Caco-2 (cell line): ENCODE data around the gene LKAAEAR1. TPM values are rescaled to one million over a fixed set of nuclear protein-coding genes. Genes with fewer than 3 reads are reported as not detected.

ENCODE experiments used
- BruUV-seq: library from RNA; stranded (reverse); fragments of 400-500 nt; replicated peaks from 2 replicates; lab custom pipeline; 2021; lab: Mats Ljungman, UMichigan
- CTCF ChIA-PET: fragments of 300-600 bp; sonication (Branson Sonifier 250); formaldehyde crosslinking; loops from one replicate; lab custom pipeline; 2022; ENCODE audit warnings: antibody characterized with exemption; lab: Charles Lee
- POLR2A ChIA-PET: fragments of 300-600 bp; sonication (Branson Sonifier 250); formaldehyde crosslinking; loops from one replicate; lab custom pipeline; 2022; ENCODE audit warnings: antibody characterized with exemption; lab: Charles Lee
- DNase-seq, 2 experiments: peaks; one replicate each; pipeline versions ENCODE4 v3.0.0 to v3.0.0-alpha.2; 2020 to 2022
- H3K27me3 ChIP-seq: replicated peaks from 2 replicates; pipeline ENCODE4 v1.6.0; 2011; ENCODE audit warnings: low read length; ENCODE audit not compliant: control insufficient read depth, insufficient read depth
- H3K36me3 ChIP-seq: 2 replicates; pipeline ENCODE4 v1.5.1; 2011; ENCODE audit warnings: low read length; ENCODE audit not compliant: control insufficient read depth, insufficient read depth
- H3K4me1 ChIP-seq: fragments of 250-450 bp; sonication (Bioruptor Pico); 2 replicates; pipeline ENCODE4 v1.5.1; 2020; ENCODE audit warnings: mild to moderate bottlenecking
- H3K4me3 ChIP-seq: 2 replicates; pipeline ENCODE4 v1.5.1; 2011; ENCODE audit warnings: low read depth, mild to moderate bottlenecking, control low read depth, low read length
- H3K9me3 ChIP-seq: fragments of 250-450 bp; sonication (Bioruptor Pico); 2 replicates; pipeline ENCODE4 v1.5.1; 2020; ENCODE audit warnings: mild to moderate bottlenecking, moderate library complexity
- H3K27ac Mint-ChIP-seq: one replicate; pipeline ENCODE4 v1.8.0; 2022; ENCODE audit warnings: mixed read lengths; ENCODE audit not compliant: unreplicated experiment
- H3K27me3 Mint-ChIP-seq: one replicate; pipeline ENCODE4 v1.8.0; 2022; ENCODE audit warnings: mixed read lengths; ENCODE audit not compliant: insufficient read depth, unreplicated experiment
- H3K36me3 Mint-ChIP-seq: one replicate; pipeline ENCODE4 v1.8.0; 2022; ENCODE audit warnings: mild to moderate bottlenecking, mixed read lengths; ENCODE audit not compliant: insufficient read depth, unreplicated experiment
- H3K4me1 Mint-ChIP-seq: one replicate; pipeline ENCODE4 v1.8.0; 2022; ENCODE audit warnings: low read depth, mixed read lengths; ENCODE audit not compliant: unreplicated experiment
- H3K4me3 Mint-ChIP-seq: one replicate; pipeline ENCODE4 v1.8.0; 2022; ENCODE audit warnings: mild to moderate bottlenecking, moderate library complexity, mixed read lengths; ENCODE audit not compliant: unreplicated experiment
- H3K9me3 Mint-ChIP-seq: one replicate; pipeline ENCODE4 v1.8.0; 2022; ENCODE audit warnings: mixed read lengths; ENCODE audit not compliant: unreplicated experiment
- intact Hi-C: fragments of 100-400 bp; cut with micrococcal nuclease; formaldehyde crosslinking; loops from one replicate; pipeline ENCODE4 v1.10.0; 2022; ENCODE audit not compliant: unreplicated experiment
- total RNA-seq: library from RNA; stranded (reverse); gene quantifications from 2 replicates; pipeline ENCODE4 v1.2.3, GENCODE V29; 2022
- TF ChIP-seq, protein P1 (sequence below), 2 experiments: fragments of 200-600 bp in 1 of 2; IDR thresholded peaks; 1 replicate in 1 of 2; 2 replicates in 1 of 2; pipeline versions ENCODE4 v1.5.1 to v1.8.0; 2011 to 2022; ENCODE audit warnings: antibody characterized with exemption in 1 of 2, control low read depth in 1 of 2, inconsistent platforms in 1 of 2, low read depth in 1 of 2, low read length in 1 of 2, mild to moderate bottlenecking in 1 of 2, moderate library complexity in 1 of 2; ENCODE audit not compliant: insufficient read depth in 1 of 2, severe bottlenecking in 1 of 2, unreplicated experiment in 1 of 2

LKAAEAR1 gene
- total RNA-seq, 1 experiment from 2014 or later: not detected

DNA sequence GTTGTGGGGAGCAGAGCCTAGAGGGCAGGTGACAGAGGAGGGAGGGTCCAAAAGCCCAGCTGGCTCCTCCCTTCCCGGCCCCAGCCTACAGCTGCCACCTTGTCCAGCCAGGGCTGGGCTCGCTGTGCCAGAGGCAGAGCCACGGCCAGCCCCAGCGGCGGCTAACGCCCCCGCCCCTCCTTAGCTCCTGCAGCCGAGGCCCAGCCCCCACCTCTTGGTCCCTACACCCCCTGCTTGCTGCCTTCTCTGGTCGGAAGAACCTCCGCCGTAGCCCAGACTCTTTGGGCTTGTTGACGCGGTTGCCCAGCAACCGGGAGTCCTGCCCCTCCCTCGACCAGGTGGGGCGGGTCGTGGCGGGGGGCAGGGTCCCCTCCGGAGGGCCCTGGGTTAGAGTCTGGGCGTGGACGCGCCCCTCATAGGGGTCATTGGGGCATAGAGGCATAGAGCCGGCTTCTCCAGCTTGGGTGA lies 521 bp upstream of the LKAAEAR1 start:
- H3K9me3 Mint-ChIP-seq: no peaks in the 10 kb centered on the region
- peaks cover 4% of the 10 kb centered on the region for H3K27me3 ChIP-seq
- TF ChIP-seq, protein P1, sequence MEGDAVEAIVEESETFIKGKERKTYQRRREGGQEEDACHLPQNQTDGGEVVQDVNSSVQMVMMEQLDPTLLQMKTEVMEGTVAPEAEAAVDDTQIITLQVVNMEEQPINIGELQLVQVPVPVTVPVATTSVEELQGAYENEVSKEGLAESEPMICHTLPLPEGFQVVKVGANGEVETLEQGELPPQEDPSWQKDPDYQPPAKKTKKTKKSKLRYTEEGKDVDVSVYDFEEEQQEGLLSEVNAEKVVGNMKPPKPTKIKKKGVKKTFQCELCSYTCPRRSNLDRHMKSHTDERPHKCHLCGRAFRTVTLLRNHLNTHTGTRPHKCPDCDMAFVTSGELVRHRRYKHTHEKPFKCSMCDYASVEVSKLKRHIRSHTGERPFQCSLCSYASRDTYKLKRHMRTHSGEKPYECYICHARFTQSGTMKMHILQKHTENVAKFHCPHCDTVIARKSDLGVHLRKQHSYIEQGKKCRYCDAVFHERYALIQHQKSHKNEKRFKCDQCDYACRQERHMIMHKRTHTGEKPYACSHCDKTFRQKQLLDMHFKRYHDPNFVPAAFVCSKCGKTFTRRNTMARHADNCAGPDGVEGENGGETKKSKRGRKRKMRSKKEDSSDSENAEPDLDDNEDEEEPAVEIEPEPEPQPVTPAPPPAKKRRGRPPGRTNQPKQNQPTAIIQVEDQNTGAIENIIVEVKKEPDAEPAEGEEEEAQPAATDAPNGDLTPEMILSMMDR (IDR thresholded peaks at IDR 0.05; ENCODE audit: insufficient read depth in 1 of 2, low read depth in 1 of 2, low read length in 1 of 2, severe bottlenecking in 1 of 2, unreplicated experiment in 1 of 2): no peak
- peak overlapping the region; percentile 85 for H3K4me3 Mint-ChIP-seq
- H3K27me3 Mint-ChIP-seq: peaks cover 29% of the 10 kb centered on the region
- peaks cover 12% of the 10 kb centered on the region for H3K36me3 Mint-ChIP-seq
- CTCF ChIA-PET: interaction anchor here (0.5 to 3.8 kb wide), 5 partner anchors 14 to 570 kb away, joined by 3 to 49 read pairs (median 8); partner anchors contain the start of gene TCEA2
- intact Hi-C loops: no loop called here
- H3K4me1 Mint-ChIP-seq: peaks cover 16% of the 10 kb centered on the region
- DNase-seq: no peak
- POLR2A ChIA-PET: interaction anchor here (0.8 kb wide), 1 partner anchor 22 kb away, joined by 3 read pairs; the partner anchor contains the start of gene TCEA2
- no peak overlapping the region for H3K27ac Mint-ChIP-seq
- H3K36me3 ChIP-seq: no peaks in the 10 kb centered on the region
- BruUV-seq: no TSS peak
- H3K4me3 ChIP-seq: no peak overlapping the region
- no peaks in the 10 kb centered on the region for H3K9me3 ChIP-seq
- H3K4me1 ChIP-seq: peaks cover 25% of the 10 kb centered on the region

DNA sequence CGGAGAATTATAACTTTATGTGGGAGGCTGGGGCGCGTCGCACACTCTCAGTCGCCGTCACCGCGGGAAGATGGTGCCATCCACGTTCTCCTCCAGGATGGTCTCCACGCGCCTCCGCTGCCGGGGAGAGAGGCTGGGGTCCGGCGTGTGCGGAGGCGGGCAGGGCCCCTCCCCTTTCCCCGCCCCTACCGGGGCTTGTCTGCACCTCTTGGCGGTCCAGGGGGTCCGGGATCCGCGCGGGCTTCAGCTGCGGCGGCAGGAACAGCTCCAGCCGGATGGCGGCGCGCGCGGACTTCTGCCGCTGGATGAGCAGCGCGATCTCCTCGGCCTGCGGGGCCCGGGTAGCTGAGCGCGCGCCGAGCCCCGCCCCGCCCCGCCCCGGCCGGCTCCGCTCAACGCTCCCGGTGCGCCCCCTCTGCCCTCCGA lies 807 bp downstream of the LKAAEAR1 start:
- Histone ChIP-seq H3K4me3 (peak overlapping the region; percentile 63), H3K9me3 (no peaks in the 10 kb centered on the region), H3K36me3 (no peaks in the 10 kb centered on the region), H3K4me1 (peaks cover 31% of the 10 kb centered on the region), H3K27me3 (peaks cover 4% of the 10 kb centered on the region)
- ChIA-PET CTCF (interaction anchor here (0.6 to 3.8 kb wide), 24 partner anchors 10 to 587 kb away, joined by 3 to 49 read pairs (median 4); partner anchors contain the start of genes PCMTD2, PRPF6, SAMD10 and TCEA2), POLR2A (interaction anchor here (0.5 to 0.6 kb wide), 2 partner anchors 103 to 509 kb away, joined by 4 to 5 read pairs; partner anchors contain the start of genes HELZ2 and PRPF6)
- no peaks in the 10 kb centered on the region for H3K9me3 Mint-ChIP-seq
- H3K4me3 Mint-ChIP-seq: peak overlapping the region; percentile 85
- intact Hi-C loops: loop anchor here (1.0 kb wide), 1 partner anchor 37 kb away; no protein-coding TSS in a partner anchor
- H3K36me3 Mint-ChIP-seq: peaks cover 11% of the 10 kb centered on the region
- peak; percentile 88 to 94 for DNase-seq
- no peak overlapping the region for H3K27ac Mint-ChIP-seq
- TF ChIP-seq, protein P1 (IDR thresholded peaks at IDR 0.05; ENCODE audit: insufficient read depth in 1 of 2, low read depth in 1 of 2, low read length in 1 of 2, severe bottlenecking in 1 of 2, unreplicated experiment in 1 of 2): peak; percentile 88 to 92
- peaks cover 18% of the 10 kb centered on the region for H3K27me3 Mint-ChIP-seq
- no TSS peak for BruUV-seq
- peaks cover 24% of the 10 kb centered on the region for H3K4me1 Mint-ChIP-seq

DNA sequence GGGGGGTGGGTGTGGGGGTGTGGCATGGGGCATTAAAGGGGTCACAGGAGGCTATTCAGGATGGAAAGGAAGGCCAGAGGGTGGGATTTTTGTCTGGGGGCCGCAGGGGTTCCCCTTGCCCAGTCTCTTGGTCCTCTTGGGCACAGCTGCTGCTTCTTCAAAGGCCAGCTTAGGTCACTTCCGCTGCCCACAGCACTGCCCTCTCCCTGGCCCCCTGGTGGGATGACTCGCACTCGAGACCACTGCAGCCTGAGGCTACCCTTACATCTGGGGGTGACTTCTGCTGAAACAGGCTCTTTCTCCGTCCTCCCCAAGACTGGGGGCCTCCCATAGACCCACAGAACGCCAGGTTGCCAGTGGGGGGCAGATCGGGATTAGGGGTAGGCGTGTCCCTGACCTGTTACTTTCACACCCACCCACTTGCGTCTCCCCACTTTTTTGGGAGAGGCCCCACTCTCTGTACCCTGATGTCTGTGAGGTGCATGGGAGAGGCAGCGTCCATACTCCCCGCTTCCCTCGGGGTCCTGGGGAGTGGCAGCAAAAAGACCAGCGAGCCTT lies 1.3 kb downstream of the LKAAEAR1 start:
- no TSS peak for BruUV-seq
- ChIA-PET CTCF (interaction anchor here (0.7 to 3.8 kb wide), 20 partner anchors 10 to 586 kb away, joined by 3 to 49 read pairs (median 5); partner anchors contain the start of genes PCMTD2, PRPF6, SAMD10 and TCEA2), POLR2A (interaction anchor here (0.5 to 0.6 kb wide), 2 partner anchors 102 to 509 kb away, joined by 4 to 5 read pairs; partner anchors contain the start of genes HELZ2 and PRPF6)
- intact Hi-C loops: loop anchor here (1.0 kb wide), 1 partner anchor 37 kb away; no protein-coding TSS in a partner anchor
- H3K4me3 Mint-ChIP-seq: peak overlapping the region; percentile 85
- H3K27me3 Mint-ChIP-seq: peaks cover 15% of the 10 kb centered on the region
- Histone ChIP-seq H3K4me1 (peaks cover 35% of the 10 kb centered on the region), H3K36me3 (no peaks in the 10 kb centered on the region), H3K9me3 (no peaks in the 10 kb centered on the region), H3K4me3 (peak overlapping the region; percentile 63), H3K27me3 (peaks cover 4% of the 10 kb centered on the region)
- H3K4me1 Mint-ChIP-seq: peaks cover 24% of the 10 kb centered on the region
- H3K27ac Mint-ChIP-seq: no peak overlapping the region
- TF ChIP-seq, protein P1 (IDR thresholded peaks at IDR 0.05; ENCODE audit: insufficient read depth in 1 of 2, low read depth in 1 of 2, low read length in 1 of 2, severe bottlenecking in 1 of 2, unreplicated experiment in 1 of 2): no peak
- no peak for DNase-seq
- peaks cover 6% of the 10 kb centered on the region for H3K36me3 Mint-ChIP-seq
- no peaks in the 10 kb centered on the region for H3K9me3 Mint-ChIP-seq
